ENCODE measurements around the gene TAF12. TPM values are rescaled to one million over a fixed set of nuclear protein-coding genes. Genes with fewer than 3 reads are reported as not detected.

TAF12 gene
- total RNA-seq, 1 experiment from 2014 or later: 18.6 TPM

DNA sequence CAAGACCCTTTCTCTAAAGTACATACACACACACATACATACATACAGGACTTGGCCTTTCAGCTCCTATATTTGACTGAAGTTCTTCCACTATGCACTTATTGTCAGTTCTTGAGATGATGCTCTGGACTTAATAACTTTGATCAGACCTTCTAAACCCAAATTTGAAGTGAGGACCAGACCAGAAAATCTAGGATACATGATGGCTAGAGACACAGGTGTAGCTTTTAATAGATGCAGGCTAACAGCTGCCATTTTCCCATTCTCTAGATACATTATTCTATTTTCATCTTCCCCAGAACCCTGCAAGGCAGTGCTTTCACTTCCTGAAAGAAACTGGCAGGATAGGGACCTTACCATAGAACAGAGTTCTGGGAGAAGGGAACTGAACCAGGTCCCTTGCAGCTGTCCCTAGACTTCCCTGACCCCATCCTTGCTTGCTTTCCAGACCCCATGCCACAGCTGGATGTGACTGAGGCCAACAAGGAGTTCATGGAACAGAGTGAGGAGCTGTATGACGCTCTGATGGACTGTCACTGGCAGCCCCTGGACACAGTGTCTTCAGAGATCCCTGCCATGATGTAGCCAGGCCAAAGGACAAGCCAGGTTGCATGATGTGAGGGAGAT lies 65.7 kb downstream of the TAF12 start:
- peaks cover 52% of the 10 kb centered on the region for H3K36me3 Mint-ChIP-seq
- ChIA-PET CTCF (interaction anchor here (1.2 kb wide), 1 partner anchor 26 kb away, joined by 5 read pairs; no protein-coding TSS in a partner anchor), POLR2A (interaction anchor here (0.6 to 1.0 kb wide), 3 partner anchors 10 to 59 kb away, joined by 3 to 7 read pairs (median 3); partner anchors contain the start of gene TRNAU1AP)
- no peaks in the 10 kb centered on the region for H3K27me3 Mint-ChIP-seq (ENCODE audit: low read depth)
- peaks cover 16% of the 10 kb centered on the region for H3K4me1 Mint-ChIP-seq
- no peak overlapping the region for H3K4me3 Mint-ChIP-seq
- no peak for DNase-seq (ENCODE audit: low spot score)
- peak overlapping the region; percentile 58 for H3K27ac Mint-ChIP-seq
- H3K9me3 Mint-ChIP-seq: no peaks in the 10 kb centered on the region
- peak; percentile 23 for ATAC-seq
- TF ChIP-seq OVOL2 (CRISPR knock-in tag; IDR thresholded peaks at IDR 0.05; ENCODE audit: borderline replicate concordance) (no peak), ZNF263 (CRISPR knock-in tag; IDR thresholded peaks at IDR 0.05; ENCODE audit: low read depth) (no peak), SP1 (CRISPR knock-in tag; conservative IDR thresholded peaks at IDR 0.05) (no peak; the same call in 1 of the 2 replicates), CBFB (CRISPR knock-in tag; IDR thresholded peaks at IDR 0.05; ENCODE audit: low read depth) (no peak), ZNF317 (CRISPR knock-in tag; IDR thresholded peaks at IDR 0.05; ENCODE audit: borderline replicate concordance, low read depth) (no peak), ZNF396 (CRISPR knock-in tag; IDR thresholded peaks at IDR 0.05; ENCODE audit: borderline replicate concordance) (no peak), ATF1 (CRISPR knock-in tag; IDR thresholded peaks at IDR 0.05) (0 out of 2 replicates have a peak, but pooled peaks have one; percentile 36), NFATC4 (CRISPR knock-in tag; IDR thresholded peaks at IDR 0.05) (no peak; the same call in 1 of the 2 replicates), FOXK1 (CRISPR knock-in tag; IDR thresholded peaks at IDR 0.05) (no peak), CREB1 (CRISPR knock-in tag; IDR thresholded peaks at IDR 0.05) (no peak), TP53 (CRISPR knock-in tag; IDR thresholded peaks at IDR 0.05) (no peak), GTF2I (CRISPR knock-in tag; conservative IDR thresholded peaks at IDR 0.05) (no peak), ESRRA (CRISPR knock-in tag; IDR thresholded peaks at IDR 0.05; ENCODE audit: borderline replicate concordance) (no peak), EMX1 (CRISPR knock-in tag; IDR thresholded peaks at IDR 0.05) (0 out of 2 replicates have a peak, but pooled peaks have one; percentile 34), TEAD1 (CRISPR knock-in tag; IDR thresholded peaks at IDR 0.05) (no peak; the same call in 1 of the 2 replicates), ELF4 (CRISPR knock-in tag; IDR thresholded peaks at IDR 0.05; ENCODE audit: low read depth) (no peak)
- TF ChIP-seq, protein P1, sequence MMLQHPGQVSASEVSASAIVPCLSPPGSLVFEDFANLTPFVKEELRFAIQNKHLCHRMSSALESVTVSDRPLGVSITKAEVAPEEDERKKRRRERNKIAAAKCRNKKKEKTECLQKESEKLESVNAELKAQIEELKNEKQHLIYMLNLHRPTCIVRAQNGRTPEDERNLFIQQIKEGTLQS (CRISPR knock-in tag; conservative IDR thresholded peaks at IDR 0.05): no peak
- TF ChIP-seq, protein P2, sequence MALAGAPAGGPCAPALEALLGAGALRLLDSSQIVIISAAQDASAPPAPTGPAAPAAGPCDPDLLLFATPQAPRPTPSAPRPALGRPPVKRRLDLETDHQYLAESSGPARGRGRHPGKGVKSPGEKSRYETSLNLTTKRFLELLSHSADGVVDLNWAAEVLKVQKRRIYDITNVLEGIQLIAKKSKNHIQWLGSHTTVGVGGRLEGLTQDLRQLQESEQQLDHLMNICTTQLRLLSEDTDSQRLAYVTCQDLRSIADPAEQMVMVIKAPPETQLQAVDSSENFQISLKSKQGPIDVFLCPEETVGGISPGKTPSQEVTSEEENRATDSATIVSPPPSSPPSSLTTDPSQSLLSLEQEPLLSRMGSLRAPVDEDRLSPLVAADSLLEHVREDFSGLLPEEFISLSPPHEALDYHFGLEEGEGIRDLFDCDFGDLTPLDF (CRISPR knock-in tag; IDR thresholded peaks at IDR 0.05): no peak
- TF ChIP-seq, protein P3, sequence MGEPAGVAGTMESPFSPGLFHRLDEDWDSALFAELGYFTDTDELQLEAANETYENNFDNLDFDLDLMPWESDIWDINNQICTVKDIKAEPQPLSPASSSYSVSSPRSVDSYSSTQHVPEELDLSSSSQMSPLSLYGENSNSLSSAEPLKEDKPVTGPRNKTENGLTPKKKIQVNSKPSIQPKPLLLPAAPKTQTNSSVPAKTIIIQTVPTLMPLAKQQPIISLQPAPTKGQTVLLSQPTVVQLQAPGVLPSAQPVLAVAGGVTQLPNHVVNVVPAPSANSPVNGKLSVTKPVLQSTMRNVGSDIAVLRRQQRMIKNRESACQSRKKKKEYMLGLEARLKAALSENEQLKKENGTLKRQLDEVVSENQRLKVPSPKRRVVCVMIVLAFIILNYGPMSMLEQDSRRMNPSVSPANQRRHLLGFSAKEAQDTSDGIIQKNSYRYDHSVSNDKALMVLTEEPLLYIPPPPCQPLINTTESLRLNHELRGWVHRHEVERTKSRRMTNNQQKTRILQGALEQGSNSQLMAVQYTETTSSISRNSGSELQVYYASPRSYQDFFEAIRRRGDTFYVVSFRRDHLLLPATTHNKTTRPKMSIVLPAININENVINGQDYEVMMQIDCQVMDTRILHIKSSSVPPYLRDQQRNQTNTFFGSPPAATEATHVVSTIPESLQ (CRISPR knock-in tag; IDR thresholded peaks at IDR 0.05): no peak
- TF ChIP-seq, protein P4, sequence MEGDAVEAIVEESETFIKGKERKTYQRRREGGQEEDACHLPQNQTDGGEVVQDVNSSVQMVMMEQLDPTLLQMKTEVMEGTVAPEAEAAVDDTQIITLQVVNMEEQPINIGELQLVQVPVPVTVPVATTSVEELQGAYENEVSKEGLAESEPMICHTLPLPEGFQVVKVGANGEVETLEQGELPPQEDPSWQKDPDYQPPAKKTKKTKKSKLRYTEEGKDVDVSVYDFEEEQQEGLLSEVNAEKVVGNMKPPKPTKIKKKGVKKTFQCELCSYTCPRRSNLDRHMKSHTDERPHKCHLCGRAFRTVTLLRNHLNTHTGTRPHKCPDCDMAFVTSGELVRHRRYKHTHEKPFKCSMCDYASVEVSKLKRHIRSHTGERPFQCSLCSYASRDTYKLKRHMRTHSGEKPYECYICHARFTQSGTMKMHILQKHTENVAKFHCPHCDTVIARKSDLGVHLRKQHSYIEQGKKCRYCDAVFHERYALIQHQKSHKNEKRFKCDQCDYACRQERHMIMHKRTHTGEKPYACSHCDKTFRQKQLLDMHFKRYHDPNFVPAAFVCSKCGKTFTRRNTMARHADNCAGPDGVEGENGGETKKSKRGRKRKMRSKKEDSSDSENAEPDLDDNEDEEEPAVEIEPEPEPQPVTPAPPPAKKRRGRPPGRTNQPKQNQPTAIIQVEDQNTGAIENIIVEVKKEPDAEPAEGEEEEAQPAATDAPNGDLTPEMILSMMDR (IDR thresholded peaks at IDR 0.05): no peak
- TF ChIP-seq, protein P5, sequence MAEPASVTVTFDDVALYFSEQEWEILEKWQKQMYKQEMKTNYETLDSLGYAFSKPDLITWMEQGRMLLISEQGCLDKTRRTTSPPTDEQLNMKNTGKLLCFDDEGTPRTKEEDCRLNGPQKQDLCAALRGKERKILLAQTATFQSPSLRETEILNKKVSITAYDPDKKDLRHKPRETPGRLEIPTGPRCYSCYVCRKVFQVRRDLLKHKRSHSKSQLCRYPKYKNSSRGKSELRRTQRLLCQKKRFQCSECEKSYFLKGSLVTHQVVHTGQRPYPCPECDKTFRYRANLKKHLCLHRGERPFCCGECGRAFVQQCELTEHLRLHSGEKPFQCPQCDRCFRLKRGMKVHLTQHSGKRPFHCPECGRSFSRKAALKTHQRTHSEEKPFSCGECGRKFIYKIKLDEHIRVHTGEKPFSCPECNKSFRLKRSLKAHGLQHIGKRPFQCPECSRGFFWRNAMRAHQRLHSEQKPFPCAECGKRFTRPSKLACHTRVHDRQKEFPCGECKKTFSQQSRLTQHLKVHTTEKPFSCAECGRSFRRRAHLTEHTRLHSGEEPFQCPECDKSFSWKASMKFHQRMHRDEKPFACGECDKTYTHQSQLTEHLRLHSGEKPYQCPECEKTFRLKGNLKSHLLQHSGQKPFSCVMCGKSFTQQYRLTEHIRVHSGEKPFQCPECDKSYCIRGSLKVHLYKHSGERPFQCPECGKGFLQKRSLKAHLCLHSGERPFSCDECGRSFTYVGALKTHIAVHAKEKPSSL (CRISPR knock-in tag; conservative IDR thresholded peaks at IDR 0.05): peak; percentile 75; the same call in 1 of the 2 replicates
- TF ChIP-seq, protein P6, sequence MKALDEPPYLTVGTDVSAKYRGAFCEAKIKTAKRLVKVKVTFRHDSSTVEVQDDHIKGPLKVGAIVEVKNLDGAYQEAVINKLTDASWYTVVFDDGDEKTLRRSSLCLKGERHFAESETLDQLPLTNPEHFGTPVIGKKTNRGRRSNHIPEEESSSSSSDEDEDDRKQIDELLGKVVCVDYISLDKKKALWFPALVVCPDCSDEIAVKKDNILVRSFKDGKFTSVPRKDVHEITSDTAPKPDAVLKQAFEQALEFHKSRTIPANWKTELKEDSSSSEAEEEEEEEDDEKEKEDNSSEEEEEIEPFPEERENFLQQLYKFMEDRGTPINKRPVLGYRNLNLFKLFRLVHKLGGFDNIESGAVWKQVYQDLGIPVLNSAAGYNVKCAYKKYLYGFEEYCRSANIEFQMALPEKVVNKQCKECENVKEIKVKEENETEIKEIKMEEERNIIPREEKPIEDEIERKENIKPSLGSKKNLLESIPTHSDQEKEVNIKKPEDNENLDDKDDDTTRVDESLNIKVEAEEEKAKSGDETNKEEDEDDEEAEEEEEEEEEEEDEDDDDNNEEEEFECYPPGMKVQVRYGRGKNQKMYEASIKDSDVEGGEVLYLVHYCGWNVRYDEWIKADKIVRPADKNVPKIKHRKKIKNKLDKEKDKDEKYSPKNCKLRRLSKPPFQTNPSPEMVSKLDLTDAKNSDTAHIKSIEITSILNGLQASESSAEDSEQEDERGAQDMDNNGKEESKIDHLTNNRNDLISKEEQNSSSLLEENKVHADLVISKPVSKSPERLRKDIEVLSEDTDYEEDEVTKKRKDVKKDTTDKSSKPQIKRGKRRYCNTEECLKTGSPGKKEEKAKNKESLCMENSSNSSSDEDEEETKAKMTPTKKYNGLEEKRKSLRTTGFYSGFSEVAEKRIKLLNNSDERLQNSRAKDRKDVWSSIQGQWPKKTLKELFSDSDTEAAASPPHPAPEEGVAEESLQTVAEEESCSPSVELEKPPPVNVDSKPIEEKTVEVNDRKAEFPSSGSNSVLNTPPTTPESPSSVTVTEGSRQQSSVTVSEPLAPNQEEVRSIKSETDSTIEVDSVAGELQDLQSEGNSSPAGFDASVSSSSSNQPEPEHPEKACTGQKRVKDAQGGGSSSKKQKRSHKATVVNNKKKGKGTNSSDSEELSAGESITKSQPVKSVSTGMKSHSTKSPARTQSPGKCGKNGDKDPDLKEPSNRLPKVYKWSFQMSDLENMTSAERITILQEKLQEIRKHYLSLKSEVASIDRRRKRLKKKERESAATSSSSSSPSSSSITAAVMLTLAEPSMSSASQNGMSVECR (CRISPR knock-in tag; IDR thresholded peaks at IDR 0.05; ENCODE audit: borderline replicate concordance): no peak
- TF ChIP-seq, protein P7, sequence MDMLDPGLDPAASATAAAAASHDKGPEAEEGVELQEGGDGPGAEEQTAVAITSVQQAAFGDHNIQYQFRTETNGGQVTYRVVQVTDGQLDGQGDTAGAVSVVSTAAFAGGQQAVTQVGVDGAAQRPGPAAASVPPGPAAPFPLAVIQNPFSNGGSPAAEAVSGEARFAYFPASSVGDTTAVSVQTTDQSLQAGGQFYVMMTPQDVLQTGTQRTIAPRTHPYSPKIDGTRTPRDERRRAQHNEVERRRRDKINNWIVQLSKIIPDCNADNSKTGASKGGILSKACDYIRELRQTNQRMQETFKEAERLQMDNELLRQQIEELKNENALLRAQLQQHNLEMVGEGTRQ (CRISPR knock-in tag; IDR thresholded peaks at IDR 0.05): no peak
